Measurements from ENCODE around the gene MAPK8IP3.
"Not testable (repeated sequence)": the region's sequence is repeated elsewhere in the genome, so short reads cannot be mapped to it uniquely, and the experiment has no call there.

Gene MAPK8IP3

GRCh38 chr16:1729026-1729425, 23.0 kb downstream of the MAPK8IP3 start:
- no peak overlapping the region for H3K4me3 Mint-ChIP-seq
- no peaks in the 10 kb centered on the region for H3K9me3 Mint-ChIP-seq
- H3K4me1 Mint-ChIP-seq, result no peaks in the 10 kb centered on the region
- H3K36me3 Mint-ChIP-seq (ENCODE audit: low read depth), result peaks cover 36% of the 10 kb centered on the region
- no peak overlapping the region for H3K27ac Mint-ChIP-seq
- TF ChIP-seq CTCF (IDR thresholded peaks at IDR 0.05; ENCODE audit: unreplicated experiment in 3 of 3), result no peak
- no peaks in the 10 kb centered on the region for H3K27me3 Mint-ChIP-seq (ENCODE audit: low read depth)

DNA sequence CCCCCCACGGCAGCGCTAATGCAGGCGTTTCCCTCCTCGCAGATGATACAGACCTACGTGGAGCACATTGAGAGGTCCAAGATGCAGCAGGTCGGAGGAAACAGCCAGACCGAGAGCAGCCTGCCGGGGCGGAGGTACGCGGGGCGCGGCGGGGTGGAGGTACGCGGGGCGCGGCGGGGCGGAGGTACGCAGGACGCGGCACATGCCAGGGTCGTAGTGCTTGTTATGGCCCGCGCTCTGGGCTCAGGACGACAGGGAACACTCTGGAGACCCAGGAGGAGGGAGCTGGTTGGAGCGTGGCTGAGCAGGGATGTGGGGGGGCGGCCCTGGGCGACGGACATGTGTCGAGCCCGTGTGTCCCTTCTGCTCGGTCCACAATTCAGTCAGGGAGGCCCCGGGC, 23.4 kb downstream of the MAPK8IP3 start:
- H3K36me3 Mint-ChIP-seq (ENCODE audit: low read depth), result peaks cover 36% of the 10 kb centered on the region
- no peak for TF ChIP-seq CTCF (IDR thresholded peaks at IDR 0.05; ENCODE audit: unreplicated experiment in 3 of 3)
- H3K9me3 Mint-ChIP-seq, result no peaks in the 10 kb centered on the region
- H3K27me3 Mint-ChIP-seq (ENCODE audit: low read depth), result no peaks in the 10 kb centered on the region
- H3K27ac Mint-ChIP-seq, result no peak overlapping the region
- H3K4me3 Mint-ChIP-seq, result no peak overlapping the region
- no peaks in the 10 kb centered on the region for H3K4me1 Mint-ChIP-seq

- H3K27ac Mint-ChIP-seq, result no peak overlapping the region
- no peak overlapping the region for H3K4me3 Mint-ChIP-seq
- no peaks in the 10 kb centered on the region for H3K27me3 Mint-ChIP-seq (ENCODE audit: low read depth)
- no peaks in the 10 kb centered on the region for H3K9me3 Mint-ChIP-seq
- TF ChIP-seq CTCF (IDR thresholded peaks at IDR 0.05; ENCODE audit: unreplicated experiment in 3 of 3), result no peak
- H3K36me3 Mint-ChIP-seq (ENCODE audit: low read depth), result peaks cover 36% of the 10 kb centered on the region
- H3K4me1 Mint-ChIP-seq, result no peaks in the 10 kb centered on the region
Measured at GRCh38 chr16:1731073-1731472, 25.1 kb downstream of the MAPK8IP3 start.

- Mint-ChIP-seq H3K36me3 (ENCODE audit: low read depth) (peaks cover 36% of the 10 kb centered on the region), H3K4me1 (no peaks in the 10 kb centered on the region), H3K4me3 (no peak overlapping the region), H3K9me3 (no peaks in the 10 kb centered on the region), H3K27ac (no peak overlapping the region), H3K27me3 (ENCODE audit: low read depth) (no peaks in the 10 kb centered on the region)
- no peak for TF ChIP-seq CTCF (IDR thresholded peaks at IDR 0.05; ENCODE audit: unreplicated experiment in 3 of 3)
Measured at GRCh38 chr16:1731603-1732002, 25.6 kb downstream of the MAPK8IP3 start.

GRCh38 chr16:1732071-1732470, 26.1 kb downstream of the MAPK8IP3 start:
- H3K27ac Mint-ChIP-seq, result no peak overlapping the region

DNA sequence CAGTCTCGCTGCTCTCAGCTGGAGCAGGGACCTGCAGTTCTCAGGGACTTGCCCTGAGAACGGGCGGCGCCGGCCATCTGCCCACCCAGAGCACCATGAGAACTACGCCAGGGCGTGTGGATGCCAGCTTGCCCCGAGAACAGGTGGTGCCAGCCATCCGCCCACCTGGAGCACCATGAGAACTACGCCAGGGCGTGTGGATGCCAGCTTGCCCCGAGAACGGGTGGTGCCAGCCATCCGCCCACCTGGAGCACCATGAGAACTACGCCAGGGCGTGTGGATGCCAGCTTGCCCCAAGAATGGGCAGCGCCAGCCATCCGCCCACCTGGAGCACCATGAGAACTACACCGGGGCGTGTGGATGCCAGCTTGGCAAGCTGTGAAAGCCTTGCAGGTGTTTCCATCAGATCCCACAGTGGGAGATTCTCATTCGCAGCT, 26.6 kb downstream of the MAPK8IP3 start:
- H3K4me3 Mint-ChIP-seq; H3K4me1 Mint-ChIP-seq; H3K9me3 Mint-ChIP-seq; H3K27me3 Mint-ChIP-seq (ENCODE audit: low read depth); H3K27ac Mint-ChIP-seq: not testable (repeated sequence)
- peaks cover 28% of the 10 kb centered on the region for H3K36me3 Mint-ChIP-seq (ENCODE audit: low read depth)

More at GRCh38 chr16:1732071-1732470, 26.1 kb downstream of the MAPK8IP3 start:
- Mint-ChIP-seq H3K27me3 (ENCODE audit: low read depth) (no peaks in the 10 kb centered on the region), H3K4me3 (no peak overlapping the region), H3K36me3 (ENCODE audit: low read depth) (peaks cover 32% of the 10 kb centered on the region), H3K4me1 (no peaks in the 10 kb centered on the region), H3K9me3 (no peaks in the 10 kb centered on the region)
- no peak for TF ChIP-seq CTCF (IDR thresholded peaks at IDR 0.05; ENCODE audit: unreplicated experiment in 3 of 3)
